IMR-90 (cell line): ENCODE data around the gene RFTN1. TPM values are rescaled to one million over a fixed set of nuclear protein-coding genes. Genes with fewer than 3 reads are reported as not detected.

ENCODE experiments used
- ATAC-seq: fragments of 200-7000 bp; cut with Tn5 transposase; 2 replicates; pipeline ENCODE4 v1.9.1; 2020; ENCODE audit warnings: low read depth, mild to moderate bottlenecking, moderate library complexity
- BruUV-seq: library from RNA; stranded (reverse); fragments of 400-500 nt; replicated peaks from 2 replicates; lab custom pipeline; 2021; lab: Mats Ljungman, UMichigan
- CTCF ChIA-PET: fragments of 300-600 bp; formaldehyde crosslinking; extraction: SDS; loops from one replicate; lab custom pipeline; 2021; ENCODE audit warnings: antibody characterized with exemption; lab: Yijun Ruan, JAX
- POLR2A ChIA-PET: fragments of 300-600 bp; sonication (Branson Sonifier 250); formaldehyde crosslinking; loops from one replicate; lab custom pipeline; 2022; ENCODE audit warnings: antibody characterized with exemption; ENCODE audit not compliant: unreplicated experiment; lab: Charles Lee
- DNase-seq: peaks from one replicate; pipeline ENCODE4 v3.0.0; 2013
- H2AFZ ChIP-seq: replicated peaks from 2 replicates; pipeline ENCODE3; 2013; ENCODE audit warnings: low read length, mild to moderate bottlenecking; ENCODE audit not compliant: poor library complexity
- H2AK5ac ChIP-seq: 2 replicates; pipeline ENCODE4 v1.6.1; 2013; ENCODE audit warnings: low read depth, low read length, inconsistent platforms
- H2AK9ac ChIP-seq: replicated peaks from 2 replicates; pipeline ENCODE3; 2013; ENCODE audit warnings: mild to moderate bottlenecking, low read depth, low read length, moderate library complexity; ENCODE audit not compliant: poor library complexity
- H2BK120ac ChIP-seq: 2 replicates; pipeline ENCODE4 v1.6.1; 2013; ENCODE audit warnings: low read depth, low read length, inconsistent platforms
- H2BK15ac ChIP-seq: 3 replicates; pipeline ENCODE4 v1.6.1; 2013; ENCODE audit warnings: low read depth, low read length, inconsistent platforms
- H2BK20ac ChIP-seq: 2 replicates; pipeline ENCODE4 v1.6.1; 2013; ENCODE audit warnings: low read depth, mild to moderate bottlenecking, inconsistent platforms, low read length, moderate library complexity
- H2BK5ac ChIP-seq: 2 replicates; pipeline ENCODE4 v1.6.1; 2013; ENCODE audit warnings: mild to moderate bottlenecking, low read depth, low read length, inconsistent platforms; ENCODE audit not compliant: poor library complexity, severe bottlenecking
- H3K14ac ChIP-seq: replicated peaks from 2 replicates; pipeline ENCODE4 v1.6.1; 2013; ENCODE audit warnings: low read depth, low read length, inconsistent platforms
- H3K18ac ChIP-seq: 2 replicates; pipeline ENCODE4 v1.6.1; 2013; ENCODE audit warnings: low read depth, low read length, control low read depth
- H3K23ac ChIP-seq: 2 replicates; pipeline ENCODE4 v1.6.1; 2013; ENCODE audit warnings: low read depth, low read length, inconsistent platforms
- H3K27ac ChIP-seq: 2 replicates; pipeline ENCODE4 v1.5.1; 2013; ENCODE audit warnings: mild to moderate bottlenecking, control low read depth, low read length; ENCODE audit not compliant: insufficient read depth
- H3K27me3 ChIP-seq: 2 replicates; pipeline ENCODE4 v1.6.1; 2013; ENCODE audit warnings: low read length; ENCODE audit not compliant: control insufficient read depth, insufficient read depth
- H3K36me3 ChIP-seq: 2 replicates; pipeline ENCODE4 v1.6.1; 2013; ENCODE audit warnings: low read length, mixed read lengths; ENCODE audit not compliant: control insufficient read depth, insufficient read depth
- H3K4ac ChIP-seq: 2 replicates; pipeline ENCODE4 v1.6.1; 2013; ENCODE audit warnings: low read depth, low read length, inconsistent platforms
- H3K4me1 ChIP-seq: 2 replicates; pipeline ENCODE4 v1.6.1; 2013; ENCODE audit warnings: low read length, mixed read lengths; ENCODE audit not compliant: control insufficient read depth, insufficient read depth
- H3K4me2 ChIP-seq: 2 replicates; pipeline ENCODE4 v1.6.1; 2013; ENCODE audit warnings: low read depth, mild to moderate bottlenecking, control low read depth, low read length, moderate library complexity
- H3K4me3 ChIP-seq: 2 replicates; pipeline ENCODE4 v1.5.1; 2013; ENCODE audit warnings: low read depth, mild to moderate bottlenecking, control low read depth, low read length, moderate library complexity; ENCODE audit not compliant: insufficient read depth
- H3K56ac ChIP-seq: 2 replicates; pipeline ENCODE4 v1.6.1; 2013; ENCODE audit warnings: low read length, inconsistent platforms; ENCODE audit not compliant: insufficient read depth; ENCODE audit errors: extremely low read depth
- H3K79me1 ChIP-seq, 2 experiments: 2 replicates each; pipeline ENCODE4 v1.6.1; 2013; ENCODE audit warnings: low read length in 2 of 2, inconsistent platforms in 1 of 2, low read depth in 1 of 2
- H3K9ac ChIP-seq: 2 replicates; pipeline ENCODE4 v1.6.1; 2013; ENCODE audit warnings: low read depth, low read length, control low read depth
- H3K9me1 ChIP-seq: 2 replicates; pipeline ENCODE4 v1.6.1; 2013; ENCODE audit warnings: low read length, inconsistent platforms; ENCODE audit not compliant: insufficient read depth
- H3K9me3 ChIP-seq: 2 replicates; pipeline ENCODE4 v1.6.1; 2013; ENCODE audit warnings: low read length; ENCODE audit not compliant: control insufficient read depth, insufficient read depth
- H4K20me1 ChIP-seq: 2 replicates; pipeline ENCODE4 v1.6.1; 2013; ENCODE audit warnings: low read length, inconsistent platforms; ENCODE audit not compliant: insufficient read depth
- H4K5ac ChIP-seq: 2 replicates; pipeline ENCODE4 v1.6.1; 2013; ENCODE audit warnings: mild to moderate bottlenecking, low read depth, low read length, control low read depth
- H4K8ac ChIP-seq, 2 experiments: 2 replicates each; pipeline ENCODE4 v1.6.1; 2013; ENCODE audit warnings: low read depth in 2 of 2, low read length in 2 of 2, control low read depth in 1 of 2, inconsistent platforms in 1 of 2
- H4K91ac ChIP-seq: 2 replicates; pipeline ENCODE4 v1.6.1; 2013; ENCODE audit warnings: low read depth, low read length, inconsistent platforms; ENCODE audit not compliant: insufficient read depth
- CHD1 ChIP-seq: IDR thresholded peaks from 2 replicates; pipeline ENCODE4 v1.6.1; 2012; ENCODE audit warnings: low read depth, low read length, improper control_type of control experiment
- SMC3 ChIP-seq: fragments of 150-350 bp; IDR thresholded peaks from 2 replicates; pipeline ENCODE4 v1.6.1; 2016; ENCODE audit warnings: low read depth, mild to moderate bottlenecking, antibody characterized with exemption, low read length, moderate library complexity
- whole genome bisulfite sequencing, 2 experiments: methylation state at CpG; one replicate each; pipeline versions ENCODE4 v1.1.5 to v1.1.7; 2013; ENCODE audit warnings: missing lambda C conversion rate in 2 of 2; ENCODE audit not compliant: insufficient read length in 1 of 2; ENCODE audit errors: extremely low coverage in 2 of 2; 5-methylcytosine and 5-hydroxymethylcytosine counted together
- dilution Hi-C: fragments of 300-500 bp; cut with HindIII; formaldehyde crosslinking; loops from one replicate; pipeline ENCODE4 v1.14.3; 2018; ENCODE audit warnings: low sequenced_read_pairs; ENCODE audit not compliant: unreplicated experiment
- in situ Hi-C: fragments of 300-500 bp; cut with MboI; formaldehyde crosslinking; loops from 3 replicates; pipeline ENCODE4 v1.14.3; 2019; ENCODE audit warnings: low sequenced_read_pairs, inconsistent platforms, mixed read lengths
- intact Hi-C: fragments of 100-400 bp; cut with micrococcal nuclease; formaldehyde crosslinking; loops from 2 replicates; pipeline ENCODE4 v1.10.0; 2022
- polyA plus RNA-seq, 3 experiments: library from polyadenylated mRNA; depleted of rRNA; stranded (reverse); fragments of >200 nt; gene quantifications; 2 replicates each; pipeline ENCODE4 v1.2.3, GENCODE V29; 2012; ENCODE audit warnings: low replicate concordance in 1 of 3
- total RNA-seq: library from RNA; depleted of rRNA; stranded (reverse); fragments of >200 nt; gene quantifications from 2 replicates; pipeline ENCODE4 v1.2.3, GENCODE V29; 2012

RFTN1 gene
- total and polyA plus RNA-seq, 2 of the 4 experiments (the other 2 are of a cell fraction), result 45.0 to 52.0 TPM

DNA sequence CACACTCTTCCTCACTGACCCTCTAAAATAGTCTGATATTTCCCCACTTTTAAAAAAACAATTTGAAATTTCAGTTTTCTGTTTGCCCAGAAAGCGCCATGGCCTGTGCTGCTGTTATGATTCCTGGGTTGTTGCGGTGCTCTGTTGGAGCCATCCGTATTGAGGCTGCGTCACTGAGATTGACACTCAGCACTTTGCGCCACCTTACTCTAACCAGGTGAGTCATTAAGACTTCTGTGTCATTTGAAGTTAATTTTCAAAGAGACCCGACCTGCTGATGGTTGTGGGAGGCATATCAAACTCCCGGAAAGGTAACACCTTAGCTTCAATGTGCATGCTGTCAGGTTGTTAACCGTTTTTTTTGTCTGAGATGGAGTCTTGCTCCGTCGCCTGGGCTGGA is 242.6 kb downstream of the RFTN1 start:
- Histone ChIP-seq H3K4ac (no peak overlapping the region), H3K36me3 (peaks cover 5% of the 10 kb centered on the region; the same call in 1 of the 2 replicates), H2BK20ac (no peak overlapping the region), H3K18ac (no peak overlapping the region), H3K4me1 (no peaks in the 10 kb centered on the region), H4K8ac (no peak overlapping the region), H2AK5ac (no peak overlapping the region), H3K14ac (no peak overlapping the region), H3K79me1 (peaks cover 9 to 14% of the 10 kb centered on the region in 2 experiments; a peak in 2 of 4 replicates), H4K20me1 (no peaks in the 10 kb centered on the region), H3K9me1 (no peaks in the 10 kb centered on the region), H2BK5ac (no peak overlapping the region), H3K56ac (no peak overlapping the region), H4K5ac (no peak overlapping the region), H2BK120ac (no peak overlapping the region), H3K23ac (no peak overlapping the region), H3K9ac (no peak overlapping the region), H2AK9ac (no peak overlapping the region), H2BK15ac (no peak overlapping the region), H2AFZ (no peak overlapping the region), H3K27me3 (no peaks in the 10 kb centered on the region), H3K27ac (no peak overlapping the region), H3K4me3 (no peak overlapping the region), H3K4me2 (no peak overlapping the region), H3K9me3 (no peaks in the 10 kb centered on the region), H4K91ac (no peak overlapping the region)
- in situ Hi-C loops (no loop called here), dilution Hi-C loops (no loop called here), intact Hi-C loops (loop anchor here (10.0 kb wide), 1 partner anchor 964 kb away; no protein-coding TSS in a partner anchor)
- BruUV-seq, result no TSS peak
- TF ChIP-seq CHD1 (no peak), SMC3 (no peak)
- DNase-seq (no peak), ATAC-seq (no peak)
- ChIA-PET CTCF (no interaction called here), POLR2A (no interaction called here)
- WGBS, 2 experiments, result 100% methylated on average over 4 of the region's 10 CpGs; no CpG with 5 or more reads in 1 of the 2 experiments
